Neural cell (in vitro differentiated cells): ENCODE measurements around the gene ERCC4. TPM values are rescaled to one million over a fixed set of nuclear protein-coding genes. Genes with fewer than 3 reads are reported as not detected.

Experiments
- H2AFZ ChIP-seq: fragments of 200-600, 300-800 bp; sonication (generic), shearing (Covaris generic); 2 replicates; pipeline ENCODE4 v1.6.0; 2014; ENCODE audit warnings: low read depth, mild to moderate bottlenecking, antibody characterized with exemption, low read length, moderate library complexity
- H3F3A ChIP-seq: fragments of 200-600 bp; shearing (Covaris generic); 2 replicates; pipeline ENCODE4 v1.6.1; 2016; ENCODE audit warnings: mild to moderate bottlenecking, moderate library complexity, mixed read lengths, antibody characterized with exemption, low read length; ENCODE audit not compliant: insufficient read depth, poor library complexity, severe bottlenecking
- H3K27ac ChIP-seq: fragments of 200-600, 300-800 bp; sonication (generic), shearing (Covaris generic); 2 replicates; pipeline ENCODE4 v1.5.1; 2014; ENCODE audit warnings: mild to moderate bottlenecking, low read length, moderate library complexity
- H3K27me3 ChIP-seq: fragments of 300-800, 200-600 bp; sonication (generic), shearing (Covaris generic); 2 replicates; pipeline ENCODE4 v1.6.0; 2014; ENCODE audit warnings: mild to moderate bottlenecking, low read depth, low read length, moderate library complexity; ENCODE audit not compliant: insufficient read depth
- H3K36me3 ChIP-seq: fragments of 300-800, 200-600 bp; sonication (generic), shearing (Covaris generic); 2 replicates; pipeline ENCODE4 v1.5.1; 2014; ENCODE audit warnings: mild to moderate bottlenecking, antibody characterized with exemption, low read length, moderate library complexity; ENCODE audit not compliant: insufficient read depth
- H3K4me2 ChIP-seq: fragments of 300-800, 200-600 bp; sonication (generic), shearing (Covaris generic); 2 replicates; pipeline ENCODE4 v1.6.0; 2014; ENCODE audit warnings: mild to moderate bottlenecking, low read length
- H3K4me3 ChIP-seq: fragments of 300-800, 200-600 bp; sonication (generic), shearing (Covaris generic); 2 replicates; pipeline ENCODE4 v1.5.1; 2014; ENCODE audit warnings: mild to moderate bottlenecking, low read length, moderate library complexity
- H3K79me2 ChIP-seq: fragments of 200-600 bp; shearing (Covaris generic); replicated peaks from 2 replicates; pipeline ENCODE4 v1.6.0; 2014; ENCODE audit warnings: mild to moderate bottlenecking, low read length, moderate library complexity; ENCODE audit not compliant: insufficient read depth
- H3K9ac ChIP-seq: fragments of 300-800, 200-600 bp; sonication (generic), shearing (Covaris generic); 2 replicates; pipeline ENCODE4 v1.6.1; 2016; ENCODE audit warnings: mild to moderate bottlenecking, low read length, mixed read lengths
- H3K9me2 ChIP-seq: fragments of 200-600 bp; shearing (Covaris generic); 2 replicates; pipeline ENCODE4 v1.6.1; 2016; ENCODE audit warnings: mild to moderate bottlenecking, low read length, mixed read lengths; ENCODE audit not compliant: insufficient read depth
- H3K9me3 ChIP-seq: fragments of 200-600, 300-800 bp; sonication (generic), shearing (Covaris generic); 2 replicates; pipeline ENCODE4 v1.6.1; 2016; ENCODE audit warnings: mild to moderate bottlenecking, mixed run types, low read length, moderate library complexity, mixed read lengths
- H4K20me1 ChIP-seq: fragments of 200-600 bp; shearing (Covaris generic); 2 replicates; pipeline ENCODE4 v1.6.1; 2016; ENCODE audit warnings: mild to moderate bottlenecking, mixed run types; ENCODE audit not compliant: insufficient read depth
- EP300 ChIP-seq: fragments of 450-650 bp; conservative IDR thresholded peaks from 2 replicates; pipeline ENCODE4 v1.6.1; 2014; ENCODE audit warnings: antibody characterized with exemption, mild to moderate bottlenecking, moderate library complexity; ENCODE audit not compliant: poor library complexity, severe bottlenecking
- EZH2 ChIP-seq: fragments of 200-600, 300-800 bp; shearing (Covaris generic), sonication (generic); IDR thresholded peaks from 2 replicates; pipeline ENCODE4 v1.6.1; 2014; ENCODE audit warnings: antibody characterized with exemption, low read length, borderline replicate concordance, mild to moderate bottlenecking; ENCODE audit not compliant: insufficient read depth, poor library complexity, severe bottlenecking
- MXI1 ChIP-seq: fragments of 450-650 bp; conservative IDR thresholded peaks from 2 replicates; pipeline ENCODE4 v1.6.1; 2014; ENCODE audit warnings: antibody characterized with exemption, mild to moderate bottlenecking; ENCODE audit not compliant: poor library complexity, severe bottlenecking
- POLR2AphosphoS5 ChIP-seq: IDR thresholded peaks from 2 replicates; pipeline ENCODE4 v1.6.1; 2012
- RAD21 ChIP-seq: fragments of 450-650 bp; conservative IDR thresholded peaks from 2 replicates; pipeline ENCODE4 v1.6.1; 2014; ENCODE audit warnings: antibody characterized with exemption, mild to moderate bottlenecking, moderate library complexity
- SMC3 ChIP-seq: fragments of 450-650 bp; conservative IDR thresholded peaks from 2 replicates; pipeline ENCODE4 v1.6.1; 2014; ENCODE audit warnings: antibody characterized with exemption, mild to moderate bottlenecking, moderate library complexity; ENCODE audit not compliant: poor library complexity
- TAF1 ChIP-seq: IDR thresholded peaks from 2 replicates; pipeline ENCODE4 v1.6.1; 2012; ENCODE audit warnings: low read depth
- polyA plus RNA-seq: library from polyadenylated mRNA; depleted of rRNA; stranded (reverse); fragments of >200 nt; gene quantifications from 2 replicates; pipeline ENCODE4 v1.2.3, GENCODE V29; 2014
- TF ChIP-seq, protein P1 (sequence below): fragments of 450-650 bp; IDR thresholded peaks from 2 replicates; pipeline ENCODE4 v1.5.1; 2014; ENCODE audit warnings: antibody characterized with exemption, mild to moderate bottlenecking, moderate library complexity; ENCODE audit not compliant: poor library complexity, severe bottlenecking
- TF ChIP-seq, protein P2 (sequence below): IDR thresholded peaks from 2 replicates; pipeline ENCODE4 v1.6.1; 2012; ENCODE audit warnings: borderline replicate concordance

The ERCC4 gene
- polyA plus RNA-seq, 1 donor from 2014 or later = 5.8 TPM

DNA sequence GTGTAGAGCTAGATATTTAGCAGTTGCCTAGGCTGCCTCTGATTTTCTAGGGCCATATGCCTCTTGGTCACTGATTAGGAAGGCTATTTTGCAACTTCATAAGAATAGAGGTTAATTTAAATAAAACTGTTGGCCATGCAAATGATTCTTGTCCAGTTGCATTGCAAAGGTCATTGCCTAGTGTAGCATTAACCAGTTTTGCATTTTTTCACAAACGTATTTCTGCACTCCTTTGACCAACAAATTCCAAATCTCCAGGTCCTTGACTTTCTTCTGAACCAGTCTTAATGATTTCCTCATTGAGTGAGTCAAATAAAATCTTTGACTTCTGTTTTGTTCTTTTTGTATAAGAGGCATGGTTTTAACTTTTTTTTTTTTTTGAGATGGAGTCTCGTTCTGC is 33.5 kb downstream of the ERCC4 start:
- H3K9me2 ChIP-seq = no peaks in the 10 kb centered on the region

DNA sequence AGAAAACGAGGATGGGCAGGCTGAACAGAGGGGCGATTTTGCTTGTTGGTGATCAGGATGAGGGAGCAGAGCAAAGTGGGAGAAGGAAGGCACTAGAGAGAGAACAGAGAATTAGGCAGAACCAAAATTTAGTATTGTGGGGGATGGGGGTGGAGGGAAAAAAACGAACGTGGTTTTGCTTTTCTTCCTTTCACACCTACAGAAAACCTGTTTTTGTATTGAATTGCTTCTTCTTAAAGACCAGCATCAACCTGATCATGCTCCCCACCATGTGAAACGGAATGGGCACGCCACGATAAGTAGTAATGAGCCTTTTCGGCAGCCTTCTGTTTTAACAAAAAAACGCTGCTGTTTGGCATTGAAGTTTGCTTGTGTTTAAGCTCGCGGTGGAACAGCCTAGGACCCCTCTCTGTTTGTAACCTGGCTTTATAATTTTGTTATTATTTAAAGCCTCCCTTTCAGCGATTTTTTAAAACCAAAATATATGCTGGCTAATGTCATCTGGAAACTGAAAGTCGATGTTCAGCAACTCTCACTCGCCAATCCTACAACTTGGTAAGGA is 36.8 kb downstream of the ERCC4 start:
- H3K4me3 ChIP-seq = no peak overlapping the region
- no peaks in the 10 kb centered on the region for H3K79me2 ChIP-seq
- TF ChIP-seq, protein P1, sequence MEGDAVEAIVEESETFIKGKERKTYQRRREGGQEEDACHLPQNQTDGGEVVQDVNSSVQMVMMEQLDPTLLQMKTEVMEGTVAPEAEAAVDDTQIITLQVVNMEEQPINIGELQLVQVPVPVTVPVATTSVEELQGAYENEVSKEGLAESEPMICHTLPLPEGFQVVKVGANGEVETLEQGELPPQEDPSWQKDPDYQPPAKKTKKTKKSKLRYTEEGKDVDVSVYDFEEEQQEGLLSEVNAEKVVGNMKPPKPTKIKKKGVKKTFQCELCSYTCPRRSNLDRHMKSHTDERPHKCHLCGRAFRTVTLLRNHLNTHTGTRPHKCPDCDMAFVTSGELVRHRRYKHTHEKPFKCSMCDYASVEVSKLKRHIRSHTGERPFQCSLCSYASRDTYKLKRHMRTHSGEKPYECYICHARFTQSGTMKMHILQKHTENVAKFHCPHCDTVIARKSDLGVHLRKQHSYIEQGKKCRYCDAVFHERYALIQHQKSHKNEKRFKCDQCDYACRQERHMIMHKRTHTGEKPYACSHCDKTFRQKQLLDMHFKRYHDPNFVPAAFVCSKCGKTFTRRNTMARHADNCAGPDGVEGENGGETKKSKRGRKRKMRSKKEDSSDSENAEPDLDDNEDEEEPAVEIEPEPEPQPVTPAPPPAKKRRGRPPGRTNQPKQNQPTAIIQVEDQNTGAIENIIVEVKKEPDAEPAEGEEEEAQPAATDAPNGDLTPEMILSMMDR = no peak
- TF ChIP-seq EZH2 (no peak), RAD21 (no peak), POLR2AphosphoS5 (no peak), TAF1 (no peak), SMC3 (no peak), EP300 (no peak), MXI1 (no peak)
- TF ChIP-seq, protein P2, sequence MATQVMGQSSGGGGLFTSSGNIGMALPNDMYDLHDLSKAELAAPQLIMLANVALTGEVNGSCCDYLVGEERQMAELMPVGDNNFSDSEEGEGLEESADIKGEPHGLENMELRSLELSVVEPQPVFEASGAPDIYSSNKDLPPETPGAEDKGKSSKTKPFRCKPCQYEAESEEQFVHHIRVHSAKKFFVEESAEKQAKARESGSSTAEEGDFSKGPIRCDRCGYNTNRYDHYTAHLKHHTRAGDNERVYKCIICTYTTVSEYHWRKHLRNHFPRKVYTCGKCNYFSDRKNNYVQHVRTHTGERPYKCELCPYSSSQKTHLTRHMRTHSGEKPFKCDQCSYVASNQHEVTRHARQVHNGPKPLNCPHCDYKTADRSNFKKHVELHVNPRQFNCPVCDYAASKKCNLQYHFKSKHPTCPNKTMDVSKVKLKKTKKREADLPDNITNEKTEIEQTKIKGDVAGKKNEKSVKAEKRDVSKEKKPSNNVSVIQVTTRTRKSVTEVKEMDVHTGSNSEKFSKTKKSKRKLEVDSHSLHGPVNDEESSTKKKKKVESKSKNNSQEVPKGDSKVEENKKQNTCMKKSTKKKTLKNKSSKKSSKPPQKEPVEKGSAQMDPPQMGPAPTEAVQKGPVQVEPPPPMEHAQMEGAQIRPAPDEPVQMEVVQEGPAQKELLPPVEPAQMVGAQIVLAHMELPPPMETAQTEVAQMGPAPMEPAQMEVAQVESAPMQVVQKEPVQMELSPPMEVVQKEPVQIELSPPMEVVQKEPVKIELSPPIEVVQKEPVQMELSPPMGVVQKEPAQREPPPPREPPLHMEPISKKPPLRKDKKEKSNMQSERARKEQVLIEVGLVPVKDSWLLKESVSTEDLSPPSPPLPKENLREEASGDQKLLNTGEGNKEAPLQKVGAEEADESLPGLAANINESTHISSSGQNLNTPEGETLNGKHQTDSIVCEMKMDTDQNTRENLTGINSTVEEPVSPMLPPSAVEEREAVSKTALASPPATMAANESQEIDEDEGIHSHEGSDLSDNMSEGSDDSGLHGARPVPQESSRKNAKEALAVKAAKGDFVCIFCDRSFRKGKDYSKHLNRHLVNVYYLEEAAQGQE = no peak
- H3K4me2 ChIP-seq = no peak overlapping the region
- no peaks in the 10 kb centered on the region for H4K20me1 ChIP-seq
- no peak overlapping the region for H3K9ac ChIP-seq
- H3K27ac ChIP-seq = no peak overlapping the region
- no peak overlapping the region for H2AFZ ChIP-seq
- no peaks in the 10 kb centered on the region for H3K9me3 ChIP-seq
- no peaks in the 10 kb centered on the region for H3K9me2 ChIP-seq
- H3K27me3 ChIP-seq = no peaks in the 10 kb centered on the region
- no peaks in the 10 kb centered on the region for H3F3A ChIP-seq
- no peaks in the 10 kb centered on the region for H3K36me3 ChIP-seq

More for the DNA sequence above, 33.5 kb downstream of the ERCC4 start:
- Histone ChIP-seq H3K79me2 (no peaks in the 10 kb centered on the region), H4K20me1 (no peaks in the 10 kb centered on the region), H3K27ac (no peak overlapping the region), H2AFZ (no peak overlapping the region), H3K9ac (no peak overlapping the region), H3K4me2 (no peak overlapping the region), H3K27me3 (no peaks in the 10 kb centered on the region), H3K9me3 (no peaks in the 10 kb centered on the region), H3K4me3 (no peak overlapping the region), H3F3A (no peaks in the 10 kb centered on the region), H3K36me3 (no peaks in the 10 kb centered on the region)
- TF ChIP-seq SMC3 (no peak), TAF1 (no peak), MXI1 (no peak), POLR2AphosphoS5 (no peak), EP300 (no peak), EZH2 (no peak), RAD21 (no peak)
- TF ChIP-seq, protein P2 = no peak
- TF ChIP-seq, protein P1 = no peak
